PC-9 (cell line): Measurements from ENCODE around the gene FANCI. TPM values are rescaled to one million over a fixed set of nuclear protein-coding genes. Genes with fewer than 3 reads are reported as not detected.

Experiments used
- BruUV-seq: library from RNA; stranded (reverse); fragments of 400-500 nt; replicated peaks from 2 replicates; lab custom pipeline; 2021; lab: Mats Ljungman, UMichigan
- CTCF ChIA-PET: fragments of 300-600 bp; sonication (Branson Sonifier 250); formaldehyde crosslinking; loops from one replicate; lab custom pipeline; 2022; ENCODE audit warnings: antibody characterized with exemption; lab: Charles Lee
- POLR2A ChIA-PET: fragments of 300-600 bp; sonication (Branson Sonifier 250); formaldehyde crosslinking; loops from one replicate; lab custom pipeline; 2022; ENCODE audit warnings: antibody characterized with exemption; ENCODE audit not compliant: unreplicated experiment; lab: Charles Lee
- DNase-seq, 2 experiments: peaks; one replicate each; pipeline versions ENCODE4 v3.0.0 to v3.0.0-alpha.2; 2015 to 2022; ENCODE audit warnings: mixed read lengths in 1 of 2
- H2AFZ ChIP-seq: fragments of 200-600 bp; sonication (generic); 2 replicates; pipeline ENCODE4 v1.8.1; 2017; ENCODE audit warnings: antibody characterized with exemption
- H3F3A ChIP-seq: fragments of 200-600 bp; sonication (generic); 2 replicates; pipeline ENCODE4 v1.8.1; 2017; ENCODE audit warnings: antibody characterized with exemption, mild to moderate bottlenecking, low read depth; ENCODE audit not compliant: insufficient read depth
- H3K27ac ChIP-seq: fragments of 200-600 bp; sonication (generic); 2 replicates; pipeline ENCODE4 v1.6.1; 2016; ENCODE audit warnings: mixed run types
- H3K27me3 ChIP-seq: fragments of 200-600 bp; sonication (generic); 2 replicates; pipeline ENCODE4 v1.6.1; 2016; ENCODE audit warnings: low read depth, mixed run types; ENCODE audit not compliant: insufficient read depth
- H3K36me3 ChIP-seq: fragments of 200-600 bp; sonication (generic); 2 replicates; pipeline ENCODE4 v1.6.1; 2016; ENCODE audit warnings: low read depth, mixed run types
- H3K4me1 ChIP-seq: fragments of 200-600 bp; sonication (generic); replicated peaks from 2 replicates; pipeline ENCODE4 v1.6.1; 2016; ENCODE audit warnings: mixed run types; ENCODE audit not compliant: insufficient read depth
- H3K4me2 ChIP-seq: fragments of 200-600 bp; sonication (generic); 2 replicates; pipeline ENCODE4 v1.6.1; 2017; ENCODE audit warnings: mixed run types
- H3K4me3 ChIP-seq: fragments of 200-600 bp; sonication (generic); 2 replicates; pipeline ENCODE4 v1.6.1; 2016; ENCODE audit warnings: mixed run types
- H3K79me2 ChIP-seq: fragments of 200-600 bp; sonication (generic); 2 replicates; pipeline ENCODE4 v1.6.1; 2017; ENCODE audit warnings: low read depth, mixed run types
- H3K9me2 ChIP-seq: fragments of 200-600 bp; sonication (generic); 2 replicates; pipeline ENCODE4 v1.8.1; 2017; ENCODE audit warnings: mild to moderate bottlenecking; ENCODE audit not compliant: insufficient read depth
- H3K9me3 ChIP-seq: fragments of 200-600 bp; sonication (generic); 2 replicates; pipeline ENCODE4 v1.8.1; 2016; ENCODE audit warnings: low read depth; ENCODE audit not compliant: insufficient read depth
- H4K20me1 ChIP-seq: fragments of 200-600 bp; sonication (generic); 2 replicates; pipeline ENCODE4 v1.8.1; 2017; ENCODE audit not compliant: insufficient read depth
- CTCF ChIP-seq: fragments of 200-600 bp; sonication (generic); conservative IDR thresholded peaks from 2 replicates; pipeline ENCODE4 v1.6.1; 2017; ENCODE audit warnings: mixed run types, antibody characterized with exemption, mild to moderate bottlenecking, moderate library complexity
- EZH2 ChIP-seq: fragments of 200-600 bp; sonication (generic); IDR thresholded peaks from 2 replicates; pipeline ENCODE4 v1.8.0; 2017; ENCODE audit warnings: antibody characterized with exemption, low read depth
- intact Hi-C: fragments of 100-400 bp; cut with micrococcal nuclease; formaldehyde crosslinking; loops from one replicate; pipeline ENCODE4 v1.10.0; 2022; ENCODE audit not compliant: unreplicated experiment
- total RNA-seq: library from RNA; stranded (reverse); gene quantifications from 2 replicates; pipeline ENCODE4 v1.2.3, GENCODE V29; 2021

FANCI gene
- total RNA-seq, 1 experiment from 2014 or later, result 126 TPM

GRCh38 chr15:89198196-89198595 is 45.6 kb upstream of the FANCI start:
- H3K27me3 ChIP-seq, result no peaks in the 10 kb centered on the region
- DNase-seq, result no peak
- POLR2A ChIA-PET, result interaction anchor here (0.5 kb wide), 1 partner anchor 1383 kb away, joined by 4 read pairs; no protein-coding TSS in a partner anchor
- H3K27ac ChIP-seq, result no peak overlapping the region
- peaks cover 4% of the 10 kb centered on the region; the same call in 1 of the 2 replicates for H4K20me1 ChIP-seq
- no peak overlapping the region for H3K4me3 ChIP-seq
- no peaks in the 10 kb centered on the region for H3K9me3 ChIP-seq
- H3F3A ChIP-seq, result no peaks in the 10 kb centered on the region
- H3K4me2 ChIP-seq, result no peak overlapping the region
- intact Hi-C loops, result no loop called here
- no peaks in the 10 kb centered on the region for H3K79me2 ChIP-seq
- H3K36me3 ChIP-seq, result peaks cover 5% of the 10 kb centered on the region; the same call in 1 of the 2 replicates
- no peaks in the 10 kb centered on the region for H3K4me1 ChIP-seq
- no TSS peak for BruUV-seq
- CTCF ChIA-PET, result no interaction called here
- no peak overlapping the region for H2AFZ ChIP-seq
- TF ChIP-seq EZH2 (no peak), CTCF (no peak)
- H3K9me2 ChIP-seq, result no peaks in the 10 kb centered on the region

GRCh38 chr15:89198934-89199333 is 44.8 kb upstream of the FANCI start:
- CTCF ChIA-PET, result interaction anchor here (1.2 kb wide), 1 partner anchor 28 kb away, joined by 4 read pairs; no protein-coding TSS in a partner anchor
- peaks cover 4% of the 10 kb centered on the region; the same call in 1 of the 2 replicates for H4K20me1 ChIP-seq
- H3K27me3 ChIP-seq, result no peaks in the 10 kb centered on the region
- POLR2A ChIA-PET, result no interaction called here
- H3K79me2 ChIP-seq, result no peaks in the 10 kb centered on the region
- BruUV-seq, result no TSS peak
- H3K9me2 ChIP-seq, result no peaks in the 10 kb centered on the region
- no peaks in the 10 kb centered on the region for H3K4me1 ChIP-seq
- H3K4me3 ChIP-seq, result no peak overlapping the region
- H3F3A ChIP-seq, result peaks cover 4% of the 10 kb centered on the region; the same call in 1 of the 2 replicates
- peaks cover 5% of the 10 kb centered on the region; the same call in 1 of the 2 replicates for H3K36me3 ChIP-seq
- no peak overlapping the region for H3K4me2 ChIP-seq
- H2AFZ ChIP-seq, result no peak overlapping the region
- no peaks in the 10 kb centered on the region for H3K9me3 ChIP-seq
- no peak for DNase-seq
- intact Hi-C loops, result no loop called here
- TF ChIP-seq EZH2 (no peak), CTCF (no peak)
- no peak overlapping the region for H3K27ac ChIP-seq

- Histone ChIP-seq H3K4me3 (no peak overlapping the region), H4K20me1 (peaks cover 4% of the 10 kb centered on the region; the same call in 1 of the 2 replicates), H3F3A (peaks cover 5% of the 10 kb centered on the region; the same call in 1 of the 2 replicates), H3K79me2 (no peaks in the 10 kb centered on the region), H3K9me2 (no peaks in the 10 kb centered on the region), H3K4me1 (no peaks in the 10 kb centered on the region), H3K27me3 (no peaks in the 10 kb centered on the region), H3K36me3 (peaks cover 1% of the 10 kb centered on the region; the same call in 1 of the 2 replicates), H3K4me2 (no peak overlapping the region), H3K27ac (no peak overlapping the region), H2AFZ (no peak overlapping the region), H3K9me3 (no peaks in the 10 kb centered on the region)
- BruUV-seq, result no TSS peak
- CTCF ChIA-PET, result interaction anchor here (1.2 kb wide), 1 partner anchor 29 kb away, joined by 4 read pairs; no protein-coding TSS in a partner anchor
- TF ChIP-seq EZH2, result no peak
- TF ChIP-seq CTCF, result no peak
- POLR2A ChIA-PET, result no interaction called here
- intact Hi-C loops, result no loop called here
- DNase-seq, result no peak
These were observed 44.0 kb upstream of the FANCI start for GRCh38 chr15:89199746-89200145.
